HEK293 (cell line): ENCODE data around the gene AFDN.

ENCODE experiments used
- BCL11B ChIP-seq: fragments of 450-650 bp; formaldehyde crosslinking; IDR thresholded peaks from 2 replicates; pipeline ENCODE4 v1.5.1; 2016; ENCODE audit warnings: low read depth, missing biosample characterization, missing genetic modification characterization
- CTCF ChIP-seq: fragments of 450-650 bp; formaldehyde crosslinking; IDR thresholded peaks from 2 replicates; pipeline ENCODE4 v1.5.1; 2016; ENCODE audit warnings: missing biosample characterization, missing genetic modification characterization
- GFI1B ChIP-seq: fragments of 450-650 bp; formaldehyde crosslinking; IDR thresholded peaks from 2 replicates; pipeline ENCODE4 v1.5.1; 2016; ENCODE audit warnings: missing biosample characterization, missing genetic modification characterization
- IKZF3 ChIP-seq: fragments of 450-650 bp; IDR thresholded peaks from 2 replicates; pipeline ENCODE4 v1.5.0; 2018; ENCODE audit warnings: missing biosample characterization, mild to moderate bottlenecking, missing genetic modification characterization, moderate library complexity
- MZF1 ChIP-seq: fragments of 450-650 bp; formaldehyde crosslinking; IDR thresholded peaks from 2 replicates; pipeline ENCODE4 v1.5.1; 2017; ENCODE audit warnings: missing biosample characterization, missing genetic modification characterization, borderline replicate concordance
- OVOL3 ChIP-seq: fragments of 450-650 bp; formaldehyde crosslinking; IDR thresholded peaks from 2 replicates; pipeline ENCODE4 v1.5.1; 2016; ENCODE audit warnings: missing biosample characterization, missing genetic modification characterization
- PRDM1 ChIP-seq: fragments of 450-650 bp; formaldehyde crosslinking; IDR thresholded peaks from 2 replicates; pipeline ENCODE4; 2016; ENCODE audit warnings: missing biosample characterization, missing genetic modification characterization
- PRDM2 ChIP-seq: fragments of 450-650 bp; formaldehyde crosslinking; IDR thresholded peaks from 2 replicates; pipeline ENCODE4 v1.5.1; 2016; ENCODE audit warnings: missing biosample characterization, missing genetic modification characterization, borderline replicate concordance
- PRDM4 ChIP-seq: fragments of 450-650 bp; formaldehyde crosslinking; IDR thresholded peaks from 2 replicates; pipeline ENCODE4 v1.5.1; 2017; ENCODE audit warnings: missing biosample characterization, missing genetic modification characterization
- PRDM6 ChIP-seq: fragments of 450-650 bp; formaldehyde crosslinking; IDR thresholded peaks from 2 replicates; pipeline ENCODE4 v1.5.1; 2017; ENCODE audit warnings: missing biosample characterization, missing genetic modification characterization
- TCF7L2 ChIP-seq: IDR thresholded peaks from 2 replicates; pipeline ENCODE4 v1.6.1; 2011; ENCODE audit warnings: low read depth, mild to moderate bottlenecking, inconsistent platforms, low read length, moderate library complexity, borderline replicate concordance
- ZEB2 ChIP-seq: fragments of 450-650 bp; formaldehyde crosslinking; IDR thresholded peaks from 2 replicates; pipeline ENCODE4 v1.5.1; 2016; ENCODE audit warnings: missing biosample characterization, missing genetic modification characterization
- ZFP37 ChIP-seq: fragments of 450-650 bp; formaldehyde crosslinking; IDR thresholded peaks from 2 replicates; pipeline ENCODE4 v1.5.1; 2016; ENCODE audit warnings: missing biosample characterization, missing genetic modification characterization
- ZNF132 ChIP-seq: fragments of 450-650 bp; formaldehyde crosslinking; IDR thresholded peaks from 2 replicates; pipeline ENCODE4 v1.5.1; 2017; ENCODE audit warnings: missing biosample characterization, missing genetic modification characterization, borderline replicate concordance
- ZNF169 ChIP-seq: fragments of 450-650 bp; formaldehyde crosslinking; IDR thresholded peaks from 2 replicates; pipeline ENCODE4 v1.5.1; 2016; ENCODE audit warnings: missing biosample characterization, missing genetic modification characterization
- ZNF2 ChIP-seq: fragments of 450-650 bp; formaldehyde crosslinking; IDR thresholded peaks from 2 replicates; pipeline ENCODE4 v1.5.1; 2016; ENCODE audit warnings: missing biosample characterization, missing genetic modification characterization
- ZNF302 ChIP-seq: fragments of 450-650 bp; formaldehyde crosslinking; IDR thresholded peaks from 2 replicates; pipeline ENCODE4 v1.5.1; 2016; ENCODE audit warnings: missing biosample characterization, missing genetic modification characterization, low read depth
- ZNF37A ChIP-seq: fragments of 450-650 bp; IDR thresholded peaks from 2 replicates; pipeline ENCODE4 v1.5.1; 2018; ENCODE audit warnings: missing biosample characterization, missing genetic modification characterization
- ZNF416 ChIP-seq: fragments of 450-650 bp; formaldehyde crosslinking; IDR thresholded peaks from 2 replicates; pipeline ENCODE4 v1.5.1; 2016; ENCODE audit warnings: missing biosample characterization, missing genetic modification characterization
- ZNF426 ChIP-seq: fragments of 450-650 bp; formaldehyde crosslinking; IDR thresholded peaks from 2 replicates; pipeline ENCODE4 v1.5.1; 2017; ENCODE audit warnings: missing biosample characterization, missing genetic modification characterization, mild to moderate bottlenecking, inconsistent platforms, moderate library complexity
- ZNF501 ChIP-seq: fragments of 450-650 bp; formaldehyde crosslinking; IDR thresholded peaks from 2 replicates; pipeline ENCODE4 v1.5.1; 2016; ENCODE audit warnings: missing biosample characterization, missing genetic modification characterization
- ZNF510 ChIP-seq: fragments of 450-650 bp; formaldehyde crosslinking; IDR thresholded peaks from 2 replicates; pipeline ENCODE4 v1.5.1; 2018; ENCODE audit warnings: mild to moderate bottlenecking, missing genetic modification characterization, missing biosample characterization; ENCODE audit not compliant: insufficient replicate concordance
- ZNF600 ChIP-seq: fragments of 450-650 bp; formaldehyde crosslinking; IDR thresholded peaks from 2 replicates; pipeline ENCODE4 v1.5.1; 2016; ENCODE audit warnings: missing biosample characterization, missing genetic modification characterization
- ZNF707 ChIP-seq: fragments of 450-650 bp; formaldehyde crosslinking; IDR thresholded peaks from 2 replicates; pipeline ENCODE4 v1.5.1; 2016; ENCODE audit warnings: missing biosample characterization, missing genetic modification characterization
- ZNF768 ChIP-seq: fragments of 450-650 bp; formaldehyde crosslinking; IDR thresholded peaks from 2 replicates; pipeline ENCODE4 v1.5.1; 2018; ENCODE audit warnings: missing biosample characterization, mild to moderate bottlenecking, missing genetic modification characterization
- ZNF785 ChIP-seq: fragments of 450-650 bp; formaldehyde crosslinking; IDR thresholded peaks from 2 replicates; pipeline ENCODE4 v1.5.1; 2016; ENCODE audit warnings: missing biosample characterization, missing genetic modification characterization
- ZSCAN18 ChIP-seq: fragments of 450-650 bp; formaldehyde crosslinking; IDR thresholded peaks from 2 replicates; pipeline ENCODE4 v1.5.1; 2016; ENCODE audit warnings: missing biosample characterization, missing genetic modification characterization
- ZXDB ChIP-seq: fragments of 450-650 bp; formaldehyde crosslinking; IDR thresholded peaks from 2 replicates; pipeline ENCODE4 v1.5.1; 2016; ENCODE audit warnings: missing biosample characterization, missing genetic modification characterization

Gene AFDN

GRCh38 chr6:167858086-167858591 lies 31.4 kb downstream of the AFDN start (continued):
- TF ChIP-seq PRDM2 (tag by site-specific recombination) (no peak), ZNF169 (tag by site-specific recombination) (no peak), ZNF416 (no peak), ZNF302 (tag by site-specific recombination) (no peak), ZXDB (tag by site-specific recombination) (peak; percentile 18; the same call in 1 of the 2 replicates), ZSCAN18 (no peak), TCF7L2 (no peak), MZF1 (tag by site-specific recombination) (peak; percentile 40; the same call in 1 of the 2 replicates), ZNF600 (peak; percentile 52), ZNF785 (tag by site-specific recombination) (no peak), PRDM1 (peak; percentile 97), PRDM6 (tag by site-specific recombination) (peak; percentile 98), GFI1B (tag by site-specific recombination) (peak; percentile 79), ZNF707 (tag by site-specific recombination) (no peak), PRDM4 (tag by site-specific recombination) (no peak), ZNF768 (tag by site-specific recombination) (no peak), ZNF37A (tag by site-specific recombination) (no peak), ZEB2 (tag by site-specific recombination) (peak; percentile 47; the same call in 1 of the 2 replicates), ZNF2 (no peak), ZFP37 (tag by site-specific recombination) (no peak), ZNF132 (tag by site-specific recombination) (no peak), ZNF426 (tag by site-specific recombination) (no peak), ZNF510 (tag by site-specific recombination) (no peak), BCL11B (tag by site-specific recombination) (0 out of 2 replicates have a peak, but pooled peaks have one; percentile 24), OVOL3 (peak; percentile 74; the same call in 1 of the 2 replicates), ZNF501 (no peak), IKZF3 (tag by site-specific recombination) (peak; percentile 43; the same call in 1 of the 2 replicates), CTCF (no peak)
